Activated CD4-positive, alpha-beta T cell treated with anti-CD3 and anti-CD28 coated beads, Interleukin-2, amount 50 U/mL, for 24 hours (primary cell): ENCODE results near the gene TMEM125.

ENCODE experiments used
- DNase-seq, 2 donors: peaks; one replicate each; pipeline ENCODE4 v3.0.0-alpha.2; 2020; ENCODE audit warnings: low read depth in 1 of 2, low spot score in 1 of 2

The TMEM125 gene

DNA sequence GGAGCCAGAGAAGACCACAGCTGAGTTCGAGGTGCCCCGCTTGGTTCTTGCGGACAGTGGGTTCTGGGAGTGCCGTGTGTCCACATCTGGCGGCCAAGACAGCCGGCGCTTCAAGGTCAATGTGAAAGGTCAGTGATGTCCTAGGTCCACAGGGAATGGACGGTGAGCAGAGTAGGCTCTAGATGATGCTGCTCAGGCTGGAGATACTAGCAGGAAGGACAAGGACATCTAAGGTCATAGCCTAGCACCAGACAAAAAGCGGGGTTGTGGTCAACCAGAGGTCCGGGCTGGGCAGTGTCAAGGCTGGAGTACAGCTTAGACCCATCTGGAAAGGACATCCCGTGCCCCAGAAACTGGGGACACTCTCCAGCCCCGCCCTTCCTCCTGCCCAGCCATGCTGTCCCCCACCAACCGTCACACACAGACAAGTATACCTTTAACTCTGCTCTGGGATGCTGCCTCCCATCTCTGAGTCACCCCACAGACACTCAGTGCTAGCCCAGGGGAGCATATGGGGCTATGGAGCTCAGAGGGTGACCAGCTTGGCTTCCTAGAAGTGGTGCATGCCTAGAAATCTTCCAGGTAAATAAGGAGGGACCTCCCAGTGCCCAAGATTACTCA is 39.7 kb downstream of the TMEM125 start:
- no peak for DNase-seq

DNA sequence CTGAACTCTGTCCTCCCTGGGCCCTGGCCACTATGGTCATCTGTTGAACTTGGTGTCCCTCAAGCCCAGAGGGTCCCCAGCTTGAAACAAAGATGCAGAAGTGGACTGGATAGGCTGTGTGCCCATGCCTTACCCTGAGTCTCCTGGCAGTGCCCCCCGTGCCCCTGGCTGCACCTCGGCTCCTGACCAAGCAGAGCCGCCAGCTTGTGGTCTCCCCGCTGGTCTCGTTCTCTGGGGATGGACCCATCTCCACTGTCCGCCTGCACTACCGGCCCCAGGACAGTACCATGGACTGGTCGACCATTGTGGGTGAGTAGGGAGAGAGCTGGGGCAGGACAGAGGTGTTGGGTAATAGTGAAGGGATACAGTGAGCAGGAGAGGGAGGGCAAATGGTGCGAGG is 41.7 kb downstream of the TMEM125 start:
- no peak for DNase-seq

DNA sequence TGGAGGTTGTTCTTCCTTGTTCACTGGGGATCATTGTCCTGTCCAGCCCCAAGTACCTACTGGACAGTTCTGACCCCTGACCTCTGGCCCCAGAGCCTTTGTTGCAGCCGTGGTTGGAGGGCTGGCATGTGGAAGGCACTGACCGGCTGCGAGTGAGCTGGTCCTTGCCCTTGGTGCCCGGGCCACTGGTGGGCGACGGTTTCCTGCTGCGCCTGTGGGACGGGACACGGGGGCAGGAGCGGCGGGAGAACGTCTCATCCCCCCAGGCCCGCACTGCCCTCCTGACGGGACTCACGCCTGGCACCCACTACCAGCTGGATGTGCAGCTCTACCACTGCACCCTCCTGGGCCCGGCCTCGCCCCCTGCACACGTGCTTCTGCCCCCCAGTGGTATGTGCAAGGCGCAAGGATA is 42.4 kb downstream of the TMEM125 start:
- no peak for DNase-seq

DNA sequence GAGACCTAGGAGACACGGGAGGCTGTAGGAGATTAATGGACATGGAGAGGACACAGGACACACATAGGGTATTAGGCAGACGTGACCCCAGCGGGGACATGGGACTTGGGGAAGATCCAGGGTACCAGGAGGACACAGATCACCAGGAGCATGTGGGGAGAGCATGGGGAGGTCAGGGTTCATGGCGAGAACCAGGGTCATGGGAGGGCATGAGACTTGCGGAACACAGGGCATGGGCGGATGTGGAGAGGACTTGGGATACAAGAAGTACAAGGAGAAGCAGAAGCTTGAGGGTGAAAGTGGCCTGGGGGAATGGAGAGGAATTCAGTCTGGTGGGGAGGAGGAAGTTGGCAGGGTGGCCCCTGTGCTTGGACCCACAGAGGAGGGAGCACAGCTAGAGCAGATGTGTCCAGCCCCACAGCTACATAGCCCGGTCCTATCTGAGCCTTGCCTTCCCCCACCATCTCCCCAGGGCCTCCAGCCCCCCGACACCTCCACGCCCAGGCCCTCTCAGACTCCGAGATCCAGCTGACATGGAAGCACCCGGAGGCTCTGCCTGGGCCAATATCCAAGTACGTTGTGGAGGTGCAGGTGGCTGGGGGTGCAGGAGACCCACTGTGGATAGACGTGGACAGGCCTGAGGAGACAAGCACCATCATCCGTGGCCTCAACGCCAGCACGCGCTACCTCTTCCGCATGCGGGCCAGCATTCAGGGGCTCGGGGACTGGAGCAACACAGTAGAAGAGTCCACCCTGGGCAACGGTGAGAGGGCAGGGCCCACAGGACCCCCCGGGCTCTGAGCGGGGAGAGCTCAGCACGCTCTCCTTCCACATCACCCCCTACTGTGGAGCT is 43.1 kb downstream of the TMEM125 start:
- no peak for DNase-seq

DNA sequence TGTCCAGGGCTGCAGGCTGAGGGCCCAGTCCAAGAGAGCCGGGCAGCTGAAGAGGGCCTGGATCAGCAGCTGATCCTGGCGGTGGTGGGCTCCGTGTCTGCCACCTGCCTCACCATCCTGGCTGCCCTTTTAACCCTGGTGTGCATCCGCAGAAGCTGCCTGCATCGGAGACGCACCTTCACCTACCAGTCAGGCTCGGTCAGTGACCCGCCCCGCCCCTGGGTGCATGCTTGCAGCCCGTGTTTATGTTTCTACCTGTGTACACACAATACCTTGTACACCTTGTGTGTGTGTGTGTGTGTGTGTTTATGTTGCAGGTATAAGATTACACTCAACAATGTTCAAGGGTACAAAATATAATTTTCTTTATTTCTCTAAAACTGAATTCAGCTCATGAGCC is 44.0 kb downstream of the TMEM125 start:
- DNase-seq: no peak

DNA sequence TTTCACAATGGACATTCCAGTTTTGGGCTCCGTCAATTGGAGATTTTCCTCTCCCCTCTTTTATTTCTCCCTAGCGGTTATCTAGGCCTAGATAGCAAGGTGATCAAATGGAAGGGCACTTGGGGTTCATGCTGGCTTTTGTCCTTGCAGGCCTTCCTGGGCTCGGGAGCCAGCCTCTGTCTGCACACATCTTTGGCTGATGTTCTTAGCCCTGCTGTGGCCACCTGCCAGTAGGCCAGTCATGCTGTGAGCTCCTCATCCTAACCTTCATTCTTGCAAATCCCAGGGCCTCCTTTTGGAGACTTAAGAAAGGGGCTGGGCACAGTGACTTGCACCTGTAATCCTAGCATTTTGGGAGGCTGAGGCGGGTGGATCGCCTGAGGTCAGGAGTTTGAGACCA is 44.5 kb downstream of the TMEM125 start:
- DNase-seq: no peak

DNA sequence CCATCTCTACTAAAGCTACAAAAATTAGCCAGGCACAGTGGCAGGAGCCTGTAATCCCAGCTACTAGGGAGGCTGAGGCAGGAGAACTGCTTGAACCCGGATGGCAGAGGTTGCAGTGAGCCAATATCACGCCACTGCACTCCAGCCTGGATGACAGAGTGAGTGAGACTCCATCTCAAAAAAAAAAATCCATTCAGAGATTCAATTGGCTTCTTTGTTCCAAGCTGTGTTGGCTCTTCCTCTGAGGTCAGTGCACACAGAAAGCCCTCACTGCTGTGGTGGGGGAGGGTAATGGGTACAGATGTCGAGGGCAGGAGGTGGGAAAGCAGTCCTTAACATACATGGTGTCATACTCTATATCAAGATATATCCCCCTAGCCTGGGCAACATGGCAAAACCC is 45.7 kb downstream of the TMEM125 start:
- DNase-seq: no peak

DNA sequence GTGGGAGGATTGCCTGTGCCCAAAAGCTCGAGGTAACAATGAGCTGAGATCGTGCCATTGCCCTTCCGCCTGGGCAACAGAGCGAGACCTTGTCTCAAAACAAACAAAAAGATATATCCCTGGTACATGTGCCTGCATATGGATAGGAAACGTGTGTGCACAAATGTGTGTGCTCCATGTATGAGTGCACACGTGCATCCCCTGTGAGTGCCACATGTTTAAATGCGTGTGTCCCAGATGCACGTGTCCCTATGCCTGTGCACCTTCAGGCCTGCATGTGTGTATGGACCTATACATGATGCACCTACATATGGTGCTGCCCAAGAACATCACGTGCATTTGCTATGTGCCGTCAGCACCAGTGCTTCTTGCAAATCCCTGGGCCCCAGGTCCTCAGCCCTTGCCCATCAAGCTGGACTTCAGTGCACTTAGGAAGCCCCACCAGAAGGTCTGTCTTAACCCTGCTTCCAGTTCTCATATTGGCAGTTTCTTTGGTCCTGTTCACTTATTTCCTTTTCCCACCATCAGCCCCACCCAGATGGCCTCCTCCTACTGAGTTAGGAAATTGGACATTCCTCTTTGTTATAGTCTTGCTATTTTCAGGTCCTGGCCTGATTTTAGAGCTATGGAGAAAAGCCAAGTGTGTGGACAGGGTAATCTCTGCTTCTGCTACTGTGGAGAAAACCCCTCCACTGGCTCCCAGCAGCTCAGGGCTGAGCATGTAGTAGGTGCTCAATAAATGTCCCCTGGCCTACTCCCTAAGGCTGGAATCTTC is 46.4 kb downstream of the TMEM125 start:
- no peak for DNase-seq

DNA sequence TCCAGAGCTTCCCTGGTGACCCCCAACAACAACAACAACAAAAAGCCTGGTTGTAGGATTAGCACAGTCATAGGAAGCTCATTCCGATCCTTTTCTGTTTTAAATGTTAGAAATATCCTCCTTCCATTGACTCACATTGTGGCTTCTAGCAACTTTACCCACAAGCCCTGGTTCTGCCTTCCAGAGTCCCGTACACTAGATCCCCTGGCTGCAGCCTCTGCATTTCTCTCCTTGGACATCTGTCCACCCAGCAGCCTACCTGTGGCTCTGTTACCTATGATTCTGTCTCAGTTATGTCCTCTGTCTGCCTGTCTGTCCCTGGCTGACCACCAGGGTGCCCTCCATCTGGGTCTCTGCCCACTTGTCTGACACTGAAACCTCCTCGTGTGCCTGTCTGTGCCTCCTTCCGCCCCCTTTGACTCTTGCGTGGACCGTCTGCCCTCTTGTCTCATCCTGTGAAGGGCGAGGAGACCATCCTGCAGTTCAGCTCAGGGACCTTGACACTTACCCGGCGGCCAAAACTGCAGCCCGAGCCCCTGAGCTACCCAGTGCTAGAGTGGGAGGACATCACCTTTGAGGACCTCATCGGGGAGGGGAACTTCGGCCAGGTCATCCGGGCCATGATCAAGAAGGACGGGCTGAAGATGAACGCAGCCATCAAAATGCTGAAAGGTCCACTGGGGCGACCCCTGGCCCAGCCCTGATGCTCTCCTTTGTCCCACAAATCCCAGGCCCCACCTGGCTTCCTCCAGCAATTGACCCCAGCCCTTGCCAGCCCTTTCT is 47.1 kb downstream of the TMEM125 start:
- no peak for DNase-seq

DNA sequence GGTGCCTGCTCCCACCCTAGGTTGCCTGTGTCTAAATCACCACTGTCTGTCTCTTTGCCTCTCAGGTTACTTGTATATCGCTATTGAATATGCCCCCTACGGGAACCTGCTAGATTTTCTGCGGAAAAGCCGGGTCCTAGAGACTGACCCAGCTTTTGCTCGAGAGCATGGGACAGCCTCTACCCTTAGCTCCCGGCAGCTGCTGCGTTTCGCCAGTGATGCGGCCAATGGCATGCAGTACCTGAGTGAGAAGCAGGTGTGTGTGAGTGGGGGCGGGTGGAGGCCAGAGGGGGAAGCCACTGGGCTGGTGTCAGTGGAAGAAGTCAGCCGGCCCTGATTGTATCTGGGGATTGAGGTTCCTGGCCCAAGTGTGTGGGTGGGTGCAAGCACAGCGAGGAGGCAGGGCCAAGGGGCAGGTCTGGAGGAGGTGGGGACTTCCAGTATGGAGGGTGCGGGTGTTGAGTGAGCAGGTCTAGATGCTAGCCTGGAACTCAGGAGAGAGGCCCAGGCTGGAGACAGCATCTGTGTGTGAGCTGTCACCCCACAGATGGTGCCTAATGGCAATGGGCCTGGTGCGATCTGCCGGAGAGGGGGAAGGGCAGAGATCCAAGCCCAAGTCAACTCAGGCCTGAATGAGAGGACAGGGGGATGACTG is 48.2 kb downstream of the TMEM125 start:
- DNase-seq: no peak

DNA sequence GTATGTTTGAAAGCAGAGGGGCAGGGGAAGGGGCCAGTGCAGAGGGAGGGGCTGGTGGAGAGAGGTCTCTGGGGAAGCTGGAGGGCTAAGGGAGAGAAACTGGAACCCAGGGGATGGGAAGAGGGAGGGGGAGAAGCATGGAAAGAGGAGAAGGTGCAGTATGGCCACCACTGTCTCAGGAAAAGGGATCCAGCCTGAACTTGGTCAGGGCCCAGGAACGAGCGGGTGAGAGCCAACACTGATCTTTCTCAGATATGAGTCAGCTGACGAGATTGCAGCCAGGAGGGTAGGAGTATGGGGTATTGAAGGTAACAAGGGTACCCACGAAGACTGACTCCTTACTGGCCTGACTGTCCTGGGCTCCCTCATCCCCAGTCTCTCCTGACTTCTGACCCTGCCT is 49.0 kb downstream of the TMEM125 start:
- no peak for DNase-seq

DNA sequence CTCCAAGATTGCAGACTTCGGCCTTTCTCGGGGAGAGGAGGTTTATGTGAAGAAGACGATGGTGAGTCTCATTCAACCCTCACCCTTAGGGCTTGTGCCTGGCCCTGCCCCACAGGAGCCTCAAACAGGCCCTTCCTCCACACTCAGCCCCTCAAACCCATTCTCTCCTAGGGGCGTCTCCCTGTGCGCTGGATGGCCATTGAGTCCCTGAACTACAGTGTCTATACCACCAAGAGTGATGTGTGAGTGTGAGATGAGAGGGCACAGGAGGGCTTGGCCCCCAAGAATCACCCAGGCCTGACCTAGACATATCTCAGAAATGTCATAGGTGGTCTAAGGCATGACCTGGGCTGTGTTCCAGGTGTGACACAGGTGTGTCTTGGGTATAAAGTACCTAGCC is 49.5 kb downstream of the TMEM125 start:
- DNase-seq: no peak

DNA sequence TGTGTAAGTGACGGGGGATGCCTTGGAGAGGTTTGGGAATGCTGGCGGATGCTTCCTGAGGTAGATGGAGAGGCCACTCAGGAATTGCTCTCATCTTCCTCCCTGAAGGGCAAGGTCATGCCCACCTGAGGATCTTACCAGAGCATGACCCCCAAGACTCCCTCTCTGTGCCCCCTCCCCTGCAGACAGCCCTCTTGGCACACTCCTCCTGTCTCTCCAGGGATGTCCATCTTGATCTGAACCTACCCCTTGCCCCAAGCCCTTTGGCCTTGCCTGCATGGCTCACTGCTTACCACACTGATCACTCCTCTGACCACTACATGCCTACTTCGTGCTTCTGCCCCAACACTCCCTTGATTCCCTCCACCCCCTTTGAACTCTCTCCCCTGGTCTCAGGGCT is 50.0 kb downstream of the TMEM125 start:
- no peak for DNase-seq

DNA sequence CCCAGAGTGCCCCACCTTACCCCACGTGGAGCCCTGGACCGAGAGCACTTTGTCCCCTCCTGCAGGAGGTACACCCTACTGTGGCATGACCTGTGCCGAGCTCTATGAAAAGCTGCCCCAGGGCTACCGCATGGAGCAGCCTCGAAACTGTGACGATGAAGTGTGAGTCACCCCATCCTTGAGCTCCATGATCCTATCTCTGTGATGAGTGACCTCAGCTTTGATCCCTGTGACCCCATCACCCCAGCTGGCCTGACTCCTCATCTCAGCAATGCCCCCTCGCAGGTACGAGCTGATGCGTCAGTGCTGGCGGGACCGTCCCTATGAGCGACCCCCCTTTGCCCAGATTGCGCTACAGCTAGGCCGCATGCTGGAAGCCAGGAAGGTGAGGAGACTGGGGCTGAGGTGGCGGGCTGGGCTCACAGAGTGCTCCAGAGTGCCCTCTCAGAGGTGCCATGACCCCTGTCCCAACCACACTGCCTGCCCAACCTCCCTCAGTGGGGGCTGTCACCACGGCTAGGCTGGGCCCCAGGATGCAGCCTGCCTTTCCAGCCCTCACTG is 51.6 kb downstream of the TMEM125 start:
- no peak for DNase-seq

DNA sequence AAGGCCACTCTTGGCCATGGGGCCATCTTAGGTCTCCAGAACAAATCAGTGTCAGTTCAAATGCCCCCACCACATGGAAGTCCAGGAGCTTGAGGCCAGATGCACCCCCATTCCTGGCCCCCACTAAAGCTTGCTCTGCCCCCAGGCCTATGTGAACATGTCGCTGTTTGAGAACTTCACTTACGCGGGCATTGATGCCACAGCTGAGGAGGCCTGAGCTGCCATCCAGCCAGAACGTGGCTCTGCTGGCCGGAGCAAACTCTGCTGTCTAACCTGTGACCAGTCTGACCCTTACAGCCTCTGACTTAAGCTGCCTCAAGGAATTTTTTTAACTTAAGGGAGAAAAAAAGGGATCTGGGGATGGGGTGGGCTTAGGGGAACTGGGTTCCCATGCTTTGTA is 52.7 kb downstream of the TMEM125 start:
- no peak for DNase-seq
